GM19023 (cell line): Measurements from ENCODE around the gene LMO4.

Source experiments
- ATAC-seq: cut with Tn5 transposase; IDR thresholded peaks from one replicate; pipeline ENCODE4 v1.9.1; 2021; ENCODE audit warnings: mild to moderate bottlenecking, moderate library complexity; ENCODE audit not compliant: unreplicated experiment

The LMO4 gene

GRCh38 chr1:87327376-87328271 lies 1.1 kb upstream of the LMO4 start:
- ATAC-seq, result no peak

- ATAC-seq, result peak; percentile 1
Measured at GRCh38 chr1:87329051-87329525, 408 bp downstream of the LMO4 start.

GRCh38 chr1:87329526-87330056 lies 911 bp downstream of the LMO4 start:
- ATAC-seq, result no peak

- ATAC-seq, result no peak
Measured at GRCh38 chr1:87330057-87330884, 1.6 kb downstream of the LMO4 start.

GRCh38 chr1:87330885-87331364 lies 2.2 kb downstream of the LMO4 start:
- no peak for ATAC-seq

GRCh38 chr1:87331365-87332241 lies 2.9 kb downstream of the LMO4 start:
- peak; percentile 13 for ATAC-seq

GRCh38 chr1:87333692-87334347 lies 5.1 kb downstream of the LMO4 start:
- no peak for ATAC-seq

- ATAC-seq, result peak; percentile 2
Measured at GRCh38 chr1:87334351-87335174, 5.9 kb downstream of the LMO4 start.

GRCh38 chr1:87335175-87335884 lies 6.7 kb downstream of the LMO4 start:
- peak; percentile 53 for ATAC-seq

- no peak for ATAC-seq
Measured at GRCh38 chr1:87336623-87337067, 8.0 kb downstream of the LMO4 start.

- no peak for ATAC-seq
Measured at GRCh38 chr1:87337606-87338005, 8.9 kb downstream of the LMO4 start.

- no peak for ATAC-seq
Measured at GRCh38 chr1:87338566-87338965, 9.9 kb downstream of the LMO4 start.

- no peak for ATAC-seq
Measured at GRCh38 chr1:87344231-87344630, 15.6 kb downstream of the LMO4 start.

GRCh38 chr1:87346130-87346814 lies 17.6 kb downstream of the LMO4 start:
- ATAC-seq, result no peak

- no peak for ATAC-seq
Measured at GRCh38 chr1:87348341-87349019, 19.8 kb downstream of the LMO4 start.

GRCh38 chr1:87349036-87349435 lies 20.4 kb downstream of the LMO4 start:
- no peak for ATAC-seq

- no peak for ATAC-seq
Measured at GRCh38 chr1:87355894-87356293, 27.2 kb downstream of the LMO4 start.
